Heart left ventricle (tissue), 13 donors: ENCODE data around the gene KCNE5.

Experiments
- CTCF ChIP-seq, 12 donors: fragments of 200-600 bp; sonication (generic) in 4 of 12; IDR thresholded peaks; one replicate each; pipeline versions ENCODE4 v1.5.0 to v1.8.0; 2018 to 2022; ENCODE audit warnings: antibody characterized with exemption in 12 of 12, mild to moderate bottlenecking in 5 of 12
- POLR2A ChIP-seq, 2 donors: fragments of 450-650 bp; IDR thresholded peaks; one replicate each; pipeline ENCODE4 v1.6.1; 2017; ENCODE audit warnings: antibody characterized with exemption in 2 of 2, mild to moderate bottlenecking in 2 of 2, moderate library complexity in 2 of 2
- donor health status: ischemic (EF 13 %, LVEDD 7.1; RV severe dilation, severe dysfunction).
- donor health status: DM: no; HTN: yes; CAD: no.
- donor health status: DM: no; HTN: no; CAD: no.
- donor health status: ischemic (EF 25% LVEDD 6.9; RV normal size, moderate dysfunction).
- donor health status: ischemic (EF 25% LVEDD 5.7; RV mildly dilated, moderate dysfunction).
- donor health status: ischemic (EF 35%, LVEDD 5.7; RV mildly dilated, moderate dysfunction).
- donor health status: nonischemic (EF 11% LVEDD 7.7; RV severe dilation, severe dysfunction).
- donor health status: DM: yes; HTN: yes; CAD: no.
- donor health status: PGD.
- donor health status: ischemic (EF 29% LVEDD 5.4; RV normal size, mild dysfunction).
- donor health status: nonischemic (EF 23%, LVEDD 6.1; RV moderate dilation, normal function).

GRCh38 chrX:109643687-109644086, 18.7 kb upstream of the KCNE5 start:
- TF ChIP-seq CTCF (IDR thresholded peaks at IDR 0.05) (no peak), POLR2A (IDR thresholded peaks at IDR 0.05) (no peak)
